OCI-LY7 (cell line): Measurements from ENCODE around the gene ODF2. TPM values are rescaled to one million over a fixed set of nuclear protein-coding genes. Genes with fewer than 3 reads are reported as not detected.

Experiments used
- BruUV-seq: library from RNA; stranded (reverse); fragments of 400-500 nt; replicated peaks from 2 replicates; lab custom pipeline; 2021; lab: Mats Ljungman, UMichigan
- CTCF ChIA-PET: fragments of 300-600 bp; sonication (Branson Sonifier 250); formaldehyde crosslinking; loops from one replicate; lab custom pipeline; 2022; ENCODE audit warnings: antibody characterized with exemption; ENCODE audit not compliant: unreplicated experiment; lab: Charles Lee
- POLR2A ChIA-PET: fragments of 300-600 bp; sonication (Branson Sonifier 250); formaldehyde crosslinking; loops from one replicate; lab custom pipeline; 2022; ENCODE audit warnings: antibody characterized with exemption; lab: Charles Lee
- DNase-seq: peaks from one replicate; pipeline ENCODE4 v3.0.0-alpha.2; 2015; ENCODE audit warnings: low spot score
- H2AFZ ChIP-seq: fragments of 200-600 bp; sonication (generic), shearing (Covaris generic); 2 replicates; pipeline ENCODE4 v1.6.1; 2014; ENCODE audit warnings: mild to moderate bottlenecking, antibody characterized with exemption, low read length, moderate library complexity
- H3K27ac ChIP-seq: fragments of 200-600 bp; sonication (generic); 2 replicates; pipeline ENCODE4 v1.5.1; 2014; ENCODE audit warnings: mixed run types, low read depth, mild to moderate bottlenecking, moderate library complexity, low read length, inconsistent platforms; ENCODE audit not compliant: poor library complexity, severe bottlenecking
- H3K36me3 ChIP-seq: fragments of 200-600 bp; sonication (generic); 2 replicates; pipeline ENCODE4 v1.6.1; 2014; ENCODE audit warnings: mild to moderate bottlenecking, antibody characterized with exemption, low read length, moderate library complexity, mixed read lengths; ENCODE audit not compliant: insufficient read depth
- H3K4me1 ChIP-seq: fragments of 200-600 bp; sonication (generic); 2 replicates; pipeline ENCODE4 v1.5.1; 2014; ENCODE audit warnings: mild to moderate bottlenecking, low read length; ENCODE audit not compliant: insufficient read depth, poor library complexity, severe bottlenecking
- H3K4me2 ChIP-seq: fragments of 200-600 bp; sonication (generic); 2 replicates; pipeline ENCODE4 v1.6.1; 2014; ENCODE audit warnings: mild to moderate bottlenecking, low read length
- H3K4me3 ChIP-seq: fragments of 200-600 bp; sonication (generic); 2 replicates; pipeline ENCODE4 v1.5.1; 2014; ENCODE audit warnings: mild to moderate bottlenecking, low read depth, low read length; ENCODE audit not compliant: poor library complexity, severe bottlenecking
- H3K79me2 ChIP-seq: fragments of 200-600 bp; sonication (generic); 2 replicates; pipeline ENCODE4 v1.6.1; 2016; ENCODE audit warnings: low read depth, mild to moderate bottlenecking, low read length, moderate library complexity, mixed read lengths; ENCODE audit not compliant: insufficient read depth
- H3K9me2 ChIP-seq: fragments of 200-600 bp; sonication (generic); 2 replicates; pipeline ENCODE4 v1.6.1; 2016; ENCODE audit warnings: mild to moderate bottlenecking, low read length, mixed read lengths; ENCODE audit not compliant: insufficient read depth
- H3K9me3 ChIP-seq: fragments of 200-600 bp; sonication (generic); 2 replicates; pipeline ENCODE4 v1.6.1; 2014; ENCODE audit warnings: mild to moderate bottlenecking, mixed run types, low read length, mixed read lengths
- H4K20me1 ChIP-seq: fragments of 200-600 bp; sonication (generic); 2 replicates; pipeline ENCODE4 v1.6.1; 2014; ENCODE audit warnings: mild to moderate bottlenecking, antibody characterized with exemption, low read length, moderate library complexity, mixed read lengths; ENCODE audit not compliant: insufficient read depth
- CTCF ChIP-seq: fragments of 200-600 bp; sonication (generic); conservative IDR thresholded peaks from 2 replicates; pipeline ENCODE4 v1.5.1; 2014; ENCODE audit warnings: mild to moderate bottlenecking, antibody characterized with exemption, low read length, moderate library complexity, mixed read lengths
- EZH2phosphoT487 ChIP-seq: fragments of 200-600 bp; sonication (generic); IDR thresholded peaks from 2 replicates; pipeline ENCODE4 v1.6.1; 2018; ENCODE audit warnings: low read depth, borderline replicate concordance, mild to moderate bottlenecking, mixed run types, antibody characterized with exemption, low read length, moderate library complexity, mixed read lengths
- intact Hi-C: fragments of 100-400 bp; cut with micrococcal nuclease; formaldehyde crosslinking; loops from one replicate; pipeline ENCODE4 v1.10.0; 2022; ENCODE audit not compliant: unreplicated experiment
- total RNA-seq, 2 experiments: library from RNA; depleted of rRNA in 1 of 2; stranded (reverse); fragments of >200 nt in 1 of 2; shearing (Covaris generic) in 1 of 2; gene quantifications; 2 replicates each; pipeline ENCODE4 v1.2.3, GENCODE V29; 2014 to 2022

ODF2 gene
- total RNA-seq, 2 experiments from 2014 or later: 84.4 to 93.1 TPM

GRCh38 chr9:128424268-128424780 is 31.5 kb upstream of the ODF2 start:
- POLR2A ChIA-PET: no interaction called here

GRCh38 chr9:128428644-128429512 is 26.9 kb upstream of the ODF2 start:
- ChIA-PET POLR2A (no interaction called here), CTCF (no interaction called here)
- no peak overlapping the region for H3K4me2 ChIP-seq
- H3K9me3 ChIP-seq: no peaks in the 10 kb centered on the region
- H3K4me3 ChIP-seq: no peak overlapping the region
- TF ChIP-seq EZH2phosphoT487 (no peak), CTCF (no peak)
- H3K36me3 ChIP-seq: no peaks in the 10 kb centered on the region
- no peaks in the 10 kb centered on the region for H3K79me2 ChIP-seq
- no peak overlapping the region for H3K27ac ChIP-seq
- DNase-seq: no peak
- H3K9me2 ChIP-seq: no peaks in the 10 kb centered on the region
- H4K20me1 ChIP-seq: no peaks in the 10 kb centered on the region
- intact Hi-C loops: no loop called here
- no peaks in the 10 kb centered on the region for H3K4me1 ChIP-seq
- H2AFZ ChIP-seq: no peak overlapping the region
- BruUV-seq: no TSS peak

More at GRCh38 chr9:128424268-128424780, 31.5 kb upstream of the ODF2 start:
- BruUV-seq: no TSS peak
- Histone ChIP-seq H3K27ac (no peak overlapping the region), H3K4me2 (no peak overlapping the region), H3K4me1 (peaks cover 8% of the 10 kb centered on the region), H3K79me2 (no peaks in the 10 kb centered on the region), H2AFZ (no peak overlapping the region), H3K9me2 (no peaks in the 10 kb centered on the region), H3K9me3 (no peaks in the 10 kb centered on the region), H3K36me3 (no peaks in the 10 kb centered on the region), H3K4me3 (no peak overlapping the region), H4K20me1 (no peaks in the 10 kb centered on the region)
- TF ChIP-seq EZH2phosphoT487 (no peak), CTCF (no peak)
- no peak for DNase-seq
- intact Hi-C loops: no loop called here
- CTCF ChIA-PET: no interaction called here
